Kidney tubule cell (primary cell): ENCODE measurements around the gene RBFOX1.
A peak's percentile ranks its signal among the peaks of the same experiment; 100 is the strongest.

Source experiments
- DNase-seq: peaks from one replicate; pipeline ENCODE4 v3.0.0-alpha.2; 2018; ENCODE audit warnings: low spot score

Gene RBFOX1

DNA sequence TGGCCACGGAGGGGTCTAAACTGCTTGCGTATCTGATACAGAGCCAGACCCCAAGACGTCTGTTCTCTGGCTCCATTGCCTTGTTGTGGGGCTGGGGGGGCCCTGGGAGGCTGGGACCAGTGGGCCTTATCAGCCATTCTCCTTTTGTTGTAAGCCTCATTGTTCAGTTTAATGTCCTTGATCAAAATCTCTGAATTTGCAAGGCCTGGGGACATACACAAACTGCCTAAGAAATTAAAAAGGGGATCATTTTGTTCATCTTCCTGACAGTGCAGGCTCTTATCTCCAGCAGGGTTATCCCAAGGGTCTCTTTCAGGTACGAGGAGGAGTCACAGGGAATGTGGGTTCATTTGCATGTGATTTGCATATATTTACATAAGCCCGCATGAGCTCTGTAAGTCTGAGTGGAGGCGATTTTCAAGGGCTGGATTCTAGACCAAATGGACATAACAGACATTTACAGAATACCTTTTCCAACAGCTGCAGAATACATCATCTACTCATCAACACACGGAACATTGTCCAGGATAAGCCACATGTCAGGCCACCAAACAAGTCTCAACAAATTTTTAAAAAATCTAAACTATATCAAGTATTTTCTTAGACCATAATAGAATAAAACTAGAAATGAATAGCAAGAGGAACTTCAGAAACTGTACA, 269.8 kb downstream of the RBFOX1 start:
- DNase-seq = no peak

- DNase-seq = no peak
Measured at GRCh38 chr16:7605812-7606211, 273.2 kb downstream of the RBFOX1 start.

DNA sequence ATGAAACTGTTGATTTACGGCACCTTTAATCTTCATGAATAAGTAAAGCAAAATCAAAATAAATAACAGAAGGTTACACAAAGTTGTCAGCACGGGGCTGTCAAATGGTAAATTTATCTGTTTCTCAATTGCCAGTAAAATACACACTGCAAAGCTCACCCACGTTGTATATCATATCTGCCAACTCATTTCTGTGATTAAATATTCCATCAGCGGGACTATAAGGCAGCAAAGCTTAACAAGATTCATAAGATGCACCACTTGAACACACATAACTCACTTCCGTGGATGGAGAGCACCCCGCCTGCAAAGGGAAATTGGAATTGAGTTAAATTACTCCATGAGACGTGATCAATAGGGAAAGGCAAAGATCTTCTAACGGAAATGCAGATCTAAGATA, 280.0 kb downstream of the RBFOX1 start:
- DNase-seq = no peak

GRCh38 chr16:7613518-7613917, 280.9 kb downstream of the RBFOX1 start:
- no peak for DNase-seq

DNA sequence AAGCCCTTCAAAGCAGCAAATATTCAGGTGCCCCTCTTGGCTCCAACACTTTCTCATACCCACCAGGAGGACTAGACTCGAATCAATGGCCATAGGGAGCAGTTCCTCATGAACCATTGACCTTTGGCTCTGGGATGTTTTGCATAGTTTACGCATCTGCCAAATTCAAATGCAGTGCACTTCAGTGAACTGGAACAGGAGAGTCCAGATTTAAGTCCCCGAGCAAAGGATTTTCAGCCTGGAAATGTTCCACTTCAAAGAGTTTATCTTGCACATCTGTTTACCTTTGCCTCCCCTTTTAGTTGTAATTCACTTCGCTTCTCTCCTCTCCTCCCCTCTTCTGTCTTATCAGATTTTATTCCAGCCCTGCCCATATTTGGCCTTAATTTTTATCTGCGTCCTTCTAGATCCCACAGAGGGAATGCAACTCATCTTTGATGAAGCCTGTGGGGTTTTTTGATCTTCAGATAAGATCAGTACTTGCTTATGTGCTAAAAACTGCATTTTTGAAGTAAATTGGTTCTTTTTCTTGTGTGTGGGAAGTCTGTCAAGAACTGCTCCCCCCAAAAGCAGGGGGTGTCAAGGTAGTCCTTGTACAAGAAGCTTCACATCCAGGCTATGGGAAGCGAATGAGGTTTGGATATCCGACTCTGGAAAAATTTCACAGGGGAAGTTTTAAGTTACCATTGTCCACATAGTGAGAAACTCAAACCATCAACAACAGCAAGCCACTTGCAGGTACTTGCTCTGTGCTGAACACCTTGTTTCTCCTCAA, 281.6 kb downstream of the RBFOX1 start:
- peak; percentile 1 for DNase-seq

- no peak for DNase-seq
Measured at GRCh38 chr16:7615565-7615964, 282.9 kb downstream of the RBFOX1 start.

DNA sequence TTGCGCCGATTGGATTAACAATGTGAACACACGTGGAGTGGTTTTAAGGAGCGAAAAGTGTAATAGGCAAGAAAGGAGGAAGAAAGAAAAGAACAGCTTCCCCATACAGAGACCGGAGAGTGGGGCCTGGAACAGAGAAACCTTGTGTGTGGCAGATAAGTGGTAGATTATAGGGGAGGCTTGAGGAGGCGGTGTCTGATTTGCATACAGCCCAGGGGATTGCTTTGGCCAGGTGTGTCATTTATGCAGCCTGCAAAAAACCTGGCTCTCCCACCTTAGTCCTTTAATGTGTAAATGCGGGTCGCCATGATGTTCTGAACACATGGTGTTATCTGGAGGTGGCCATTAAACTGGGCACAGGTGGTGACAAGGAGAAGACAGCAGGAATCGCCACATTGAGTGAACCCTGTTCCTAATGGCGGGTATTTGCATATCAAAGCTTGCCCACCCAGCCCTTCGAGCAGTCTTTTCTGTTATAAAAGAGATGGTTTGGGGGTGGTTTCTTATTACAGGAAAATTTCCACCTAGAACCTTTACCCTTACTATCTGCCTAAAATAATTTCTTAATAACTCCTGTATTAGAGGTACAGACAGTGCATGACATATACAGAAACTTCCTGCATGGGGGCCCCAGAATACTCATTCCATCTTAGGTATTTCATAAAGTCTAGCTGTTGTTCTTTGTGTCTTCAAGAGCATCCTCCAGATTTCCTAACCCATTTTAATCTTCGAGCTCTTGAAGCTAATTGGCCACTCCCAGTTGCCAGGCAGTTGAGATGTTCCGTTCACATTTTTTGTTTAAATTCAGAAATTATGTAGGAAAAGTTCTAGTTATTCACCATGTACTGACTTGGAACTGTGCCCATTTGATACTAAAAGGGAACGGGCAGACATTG, 292.5 kb downstream of the RBFOX1 start:
- no peak for DNase-seq

- DNase-seq = no peak
Measured at GRCh38 chr16:7628981-7629380, 296.3 kb downstream of the RBFOX1 start.

GRCh38 chr16:7629571-7629970, 296.9 kb downstream of the RBFOX1 start:
- DNase-seq = no peak

GRCh38 chr16:7637446-7637845, 304.8 kb downstream of the RBFOX1 start:
- DNase-seq = no peak

DNA sequence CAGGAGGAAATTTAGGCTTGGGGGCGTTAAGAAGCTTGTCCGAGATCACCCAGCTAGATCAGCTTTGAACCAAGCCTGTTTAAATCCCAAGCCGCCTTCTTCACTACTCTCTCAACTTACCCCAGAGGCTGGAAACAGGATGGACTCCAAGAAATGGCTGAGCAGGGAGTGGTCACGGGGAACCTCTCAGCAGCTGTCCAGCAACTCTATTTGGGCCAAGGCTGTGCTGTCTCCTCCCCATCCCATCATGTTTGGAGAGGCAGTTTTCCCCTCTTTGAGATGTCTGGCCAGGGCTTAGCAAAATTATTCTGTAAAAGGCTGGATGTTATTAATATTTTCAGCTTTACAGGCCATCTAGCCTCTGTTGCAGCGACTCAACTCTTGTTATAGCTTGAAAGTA, 305.7 kb downstream of the RBFOX1 start:
- DNase-seq = no peak

GRCh38 chr16:7640334-7640733, 307.7 kb downstream of the RBFOX1 start:
- DNase-seq = no peak

DNA sequence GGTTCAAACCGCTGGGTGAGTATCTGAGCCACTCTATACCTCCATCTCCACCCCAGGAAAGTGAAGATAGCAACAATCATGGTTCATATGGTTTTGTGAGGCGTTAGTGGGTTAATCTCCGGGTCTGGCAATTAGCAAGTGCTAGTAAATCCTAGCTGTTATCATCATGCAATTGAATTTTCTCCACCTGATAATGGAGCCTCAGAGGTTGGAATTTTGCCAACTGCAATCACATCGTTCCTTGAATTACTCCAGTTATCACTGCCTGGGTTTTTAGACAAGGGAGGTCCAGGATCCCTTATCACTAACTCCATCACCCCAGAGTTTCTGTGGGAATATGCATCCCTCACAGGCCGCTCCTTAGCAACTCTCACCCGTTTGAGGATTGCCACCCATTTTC, 311.5 kb downstream of the RBFOX1 start:
- no peak for DNase-seq

GRCh38 chr16:7644811-7645210, 312.2 kb downstream of the RBFOX1 start:
- no peak for DNase-seq

GRCh38 chr16:7646821-7647500, 314.3 kb downstream of the RBFOX1 start:
- no peak for DNase-seq

- no peak for DNase-seq
Measured at GRCh38 chr16:7650431-7650830, 317.8 kb downstream of the RBFOX1 start.

- DNase-seq = no peak
Measured at GRCh38 chr16:7651803-7652570, 319.3 kb downstream of the RBFOX1 start.

DNA sequence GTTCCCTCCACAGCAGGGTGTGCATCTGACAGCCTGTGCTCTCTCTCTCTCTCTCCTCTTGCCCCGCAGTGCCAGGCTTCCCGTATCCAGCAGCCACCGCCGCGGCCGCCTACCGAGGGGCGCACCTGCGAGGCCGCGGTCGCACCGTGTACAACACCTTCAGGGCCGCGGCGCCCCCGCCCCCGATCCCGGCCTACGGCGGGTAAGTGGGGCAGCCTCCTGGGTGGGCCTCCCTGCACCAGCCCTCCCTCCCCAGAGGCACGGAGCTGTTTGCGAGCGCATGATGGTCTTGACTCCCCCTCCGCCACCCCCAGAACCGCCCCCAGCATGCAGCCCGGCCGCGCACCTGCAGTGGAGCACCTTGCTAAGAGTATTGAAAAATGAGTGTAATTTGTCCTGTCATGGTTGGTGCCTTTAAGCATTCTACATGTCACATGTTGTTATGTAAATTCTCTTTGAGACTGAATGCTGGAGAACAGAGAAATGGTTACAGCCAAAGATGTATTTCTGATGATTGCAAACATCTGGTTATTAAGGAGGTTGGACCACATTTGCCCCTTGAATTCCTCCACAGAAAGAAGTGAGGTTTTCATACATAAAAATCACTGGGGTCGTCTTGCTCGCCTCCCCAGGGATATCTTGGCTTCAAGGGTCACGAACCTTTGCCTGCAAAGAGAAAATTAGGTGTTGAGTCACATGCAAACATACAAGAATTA, 321.3 kb downstream of the RBFOX1 start:
- DNase-seq = no peak

DNA sequence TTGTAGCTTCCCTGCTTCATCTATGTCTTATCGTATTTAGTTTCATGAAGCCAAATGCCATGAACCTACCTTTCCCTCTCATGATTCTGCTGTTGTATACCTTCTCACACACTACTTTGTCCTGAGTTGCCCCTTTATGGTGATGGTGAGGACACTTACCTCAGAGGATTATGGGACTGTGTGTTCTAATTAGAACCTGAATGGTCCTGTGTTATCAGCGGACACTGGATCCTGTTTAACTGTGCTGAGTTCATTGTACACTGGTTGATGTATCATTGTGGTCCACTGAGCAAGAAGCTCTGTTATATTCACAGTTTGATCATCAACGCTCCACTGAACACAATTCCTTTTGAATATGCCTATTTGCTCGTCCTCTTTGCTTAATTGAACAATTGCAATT, 343.0 kb downstream of the RBFOX1 start:
- no peak for DNase-seq

DNA sequence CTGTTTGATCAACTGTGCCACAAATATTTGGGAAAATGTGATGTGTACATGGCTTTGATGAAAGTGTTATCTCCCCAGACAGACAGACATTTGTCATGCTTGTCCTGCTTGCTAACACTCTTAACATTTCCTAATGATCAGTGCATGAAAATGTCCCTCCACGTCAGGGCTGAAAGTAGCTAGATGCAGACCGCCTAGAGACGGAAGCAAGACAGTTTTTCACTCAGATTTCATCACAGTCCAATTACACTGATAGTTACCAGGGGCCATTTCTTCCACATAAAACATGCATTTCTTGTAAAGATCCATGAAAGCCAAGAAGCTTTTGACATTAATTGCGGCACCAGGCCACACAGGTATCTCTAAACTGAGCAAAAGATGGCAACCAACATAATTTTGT, 347.7 kb downstream of the RBFOX1 start:
- no peak for DNase-seq

DNA sequence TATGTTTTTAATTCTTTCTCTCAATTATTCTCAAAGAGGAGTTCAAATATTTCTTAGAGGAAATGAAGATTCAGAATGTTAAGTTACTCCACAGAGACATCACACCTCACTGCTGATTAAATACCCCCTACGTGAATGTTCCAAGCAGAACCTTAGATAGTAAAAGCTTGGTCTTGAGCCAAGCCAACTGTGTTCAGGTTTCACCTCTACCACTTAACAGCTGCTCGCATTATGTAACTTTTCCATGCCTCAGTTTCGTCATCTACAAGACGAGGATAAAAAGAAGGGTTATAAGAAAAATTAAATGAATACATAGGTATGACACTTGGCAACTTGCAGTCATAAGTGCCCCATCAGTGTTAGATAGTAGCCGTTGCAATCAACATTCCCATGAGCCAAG, 356.2 kb downstream of the RBFOX1 start:
- DNase-seq = no peak
